Sigmoid colon (tissue), 4 donors: ENCODE data around the gene HMX1.

ENCODE experiments used
- CTCF ChIP-seq, 4 experiments: fragments of 450-650 bp in 3 of 4; fragments of 200-600 bp in 1 of 4; IDR thresholded peaks; one replicate each; pipeline ENCODE4 v1.5.1; 2016 to 2019; ENCODE audit warnings: antibody characterized with exemption in 4 of 4, mild to moderate bottlenecking in 3 of 4, moderate library complexity in 2 of 4
- POLR2A ChIP-seq, 2 donors: fragments of 450-650 bp; IDR thresholded peaks; one replicate each; pipeline ENCODE4 v1.6.1; 2016; ENCODE audit warnings: antibody characterized with exemption in 2 of 2, mild to moderate bottlenecking in 2 of 2, moderate library complexity in 2 of 2
- POLR2AphosphoS5 ChIP-seq, 4 donors: sonication (generic); formaldehyde crosslinking; IDR thresholded peaks; one replicate each; pipeline ENCODE4 v1.6.1; 2017; ENCODE audit warnings: antibody characterized with exemption in 4 of 4

GRCh38 chr4:8905773-8906667 is 34.4 kb upstream of the HMX1 start:
- TF ChIP-seq POLR2A (IDR thresholded peaks at IDR 0.05) = no peak
- TF ChIP-seq CTCF (IDR thresholded peaks at IDR 0.05) = no peak
- no peak for TF ChIP-seq POLR2AphosphoS5 (IDR thresholded peaks at IDR 0.05)
